ENCODE results near the gene FAM171A1. TPM values are rescaled to one million over a fixed set of nuclear protein-coding genes. Genes with fewer than 3 reads are reported as not detected.
"Not testable (repeated sequence)": the region's sequence is repeated elsewhere in the genome, so short reads cannot be mapped to it uniquely, and the experiment has no call there.

Gene FAM171A1
- total RNA-seq, 1 donor from 2014 or later, result 28.2 TPM

DNA sequence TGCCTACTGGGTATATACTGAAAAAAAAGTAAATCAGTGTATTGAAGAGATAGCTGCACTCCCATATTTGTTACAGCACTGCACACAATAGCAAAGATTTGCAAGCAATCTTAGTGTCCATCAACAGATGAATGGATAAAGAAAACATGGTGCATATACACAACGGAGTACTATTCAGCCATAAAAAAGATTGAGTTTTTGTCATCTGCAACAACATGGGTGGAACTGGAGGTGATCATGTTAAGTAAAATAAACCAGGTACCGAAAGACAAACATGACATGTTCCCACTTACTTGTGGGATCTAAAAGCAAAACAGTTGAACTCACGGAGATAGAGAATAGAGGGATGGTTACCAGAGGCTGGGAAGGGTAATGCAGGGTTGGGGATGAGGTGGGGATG is 34.2 kb upstream of the FAM171A1 start:
- Histone ChIP-seq H3K9ac (no peak overlapping the region), H3K27me3 (no peaks in the 10 kb centered on the region), H2AFZ (replicated peaks) (no peak overlapping the region), H3K4me3 (no peak overlapping the region), H3F3A (ENCODE audit: low read depth) (no peaks in the 10 kb centered on the region), H3K4me2 (no peak overlapping the region), H3K27ac (no peak overlapping the region), H3K4me1 (no peaks in the 10 kb centered on the region), H3K9me3 (ENCODE audit: low read depth) (no peaks in the 10 kb centered on the region), H3K36me3 (no peaks in the 10 kb centered on the region), H4K20me1 (ENCODE audit: low read depth) (no peaks in the 10 kb centered on the region), H3K79me2 (ENCODE audit: low read depth) (no peaks in the 10 kb centered on the region)
- no peak overlapping the region for H3K27ac Mint-ChIP-seq
- peaks cover 6% of the 10 kb centered on the region for H3K27me3 Mint-ChIP-seq (ENCODE audit: insufficient read depth, low read depth)
- no peaks in the 10 kb centered on the region for H3K4me1 Mint-ChIP-seq
- TF ChIP-seq EZH2 (IDR thresholded peaks at IDR 0.05) (no peak), EZH2phosphoT487 (IDR thresholded peaks at IDR 0.05) (no peak)
- TF ChIP-seq, protein P1, sequence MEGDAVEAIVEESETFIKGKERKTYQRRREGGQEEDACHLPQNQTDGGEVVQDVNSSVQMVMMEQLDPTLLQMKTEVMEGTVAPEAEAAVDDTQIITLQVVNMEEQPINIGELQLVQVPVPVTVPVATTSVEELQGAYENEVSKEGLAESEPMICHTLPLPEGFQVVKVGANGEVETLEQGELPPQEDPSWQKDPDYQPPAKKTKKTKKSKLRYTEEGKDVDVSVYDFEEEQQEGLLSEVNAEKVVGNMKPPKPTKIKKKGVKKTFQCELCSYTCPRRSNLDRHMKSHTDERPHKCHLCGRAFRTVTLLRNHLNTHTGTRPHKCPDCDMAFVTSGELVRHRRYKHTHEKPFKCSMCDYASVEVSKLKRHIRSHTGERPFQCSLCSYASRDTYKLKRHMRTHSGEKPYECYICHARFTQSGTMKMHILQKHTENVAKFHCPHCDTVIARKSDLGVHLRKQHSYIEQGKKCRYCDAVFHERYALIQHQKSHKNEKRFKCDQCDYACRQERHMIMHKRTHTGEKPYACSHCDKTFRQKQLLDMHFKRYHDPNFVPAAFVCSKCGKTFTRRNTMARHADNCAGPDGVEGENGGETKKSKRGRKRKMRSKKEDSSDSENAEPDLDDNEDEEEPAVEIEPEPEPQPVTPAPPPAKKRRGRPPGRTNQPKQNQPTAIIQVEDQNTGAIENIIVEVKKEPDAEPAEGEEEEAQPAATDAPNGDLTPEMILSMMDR (IDR thresholded peaks at IDR 0.05), result no peak
- no peak for DNase-seq (ENCODE audit: low spot score)
- H3K9me3 Mint-ChIP-seq, result peaks cover 16% of the 10 kb centered on the region
- H3K4me3 Mint-ChIP-seq, result no peak overlapping the region
- no peaks in the 10 kb centered on the region for H3K36me3 Mint-ChIP-seq

DNA sequence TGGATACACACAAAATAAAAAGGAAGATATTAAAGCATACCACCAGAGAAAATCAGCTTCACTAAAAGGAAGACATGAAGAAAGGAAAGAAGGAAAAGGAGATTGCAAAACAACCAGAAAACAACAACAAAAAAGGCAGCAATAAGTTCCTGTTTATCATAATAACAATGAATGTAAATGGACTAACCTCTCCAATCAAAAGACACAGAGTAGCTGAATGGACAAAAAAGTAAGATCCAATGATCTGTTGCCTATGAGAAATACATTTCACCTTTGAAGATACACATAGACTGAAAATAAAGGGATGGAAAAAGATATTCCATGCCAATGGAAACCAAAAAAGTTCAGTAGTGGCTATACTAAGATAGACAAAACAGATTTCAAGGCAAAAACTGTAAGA is 30.3 kb upstream of the FAM171A1 start:
- H3K4me1 Mint-ChIP-seq, result no peaks in the 10 kb centered on the region
- H3K79me2 ChIP-seq (ENCODE audit: low read depth), result no peaks in the 10 kb centered on the region
- no peaks in the 10 kb centered on the region for H4K20me1 ChIP-seq (ENCODE audit: low read depth)
- H3K9me3 ChIP-seq (ENCODE audit: low read depth), result no peaks in the 10 kb centered on the region
- no peaks in the 10 kb centered on the region for H3K27me3 ChIP-seq
- H3K36me3 Mint-ChIP-seq, result no peaks in the 10 kb centered on the region
- H3K36me3 ChIP-seq, result no peaks in the 10 kb centered on the region
- H3K4me3 Mint-ChIP-seq, result no peak overlapping the region
- peaks cover 7% of the 10 kb centered on the region for H3K27me3 Mint-ChIP-seq (ENCODE audit: insufficient read depth, low read depth)
- no peak overlapping the region for H3K4me2 ChIP-seq
- H3K4me3 ChIP-seq, result no peak overlapping the region
- no peak overlapping the region for H3K27ac ChIP-seq
- no peaks in the 10 kb centered on the region for H3K4me1 ChIP-seq
- no peak for DNase-seq (ENCODE audit: low spot score)
- H3K9me3 Mint-ChIP-seq, result peaks cover 16% of the 10 kb centered on the region
- no peak overlapping the region for H2AFZ ChIP-seq (replicated peaks)
- TF ChIP-seq EZH2 (IDR thresholded peaks at IDR 0.05) (no peak), EZH2phosphoT487 (IDR thresholded peaks at IDR 0.05) (no peak)
- TF ChIP-seq, protein P1 (IDR thresholded peaks at IDR 0.05), result no peak
- no peak overlapping the region for H3K9ac ChIP-seq
- H3K27ac Mint-ChIP-seq, result no peak overlapping the region
- H3F3A ChIP-seq (ENCODE audit: low read depth), result no peaks in the 10 kb centered on the region

- H3K36me3 ChIP-seq; H3K4me3 ChIP-seq; H3K27ac Mint-ChIP-seq; H3K27ac ChIP-seq; H3K79me2 ChIP-seq (ENCODE audit: low read depth); H3K27me3 ChIP-seq; H4K20me1 ChIP-seq (ENCODE audit: low read depth); H3K4me3 Mint-ChIP-seq; H3K4me2 ChIP-seq; H3K4me1 Mint-ChIP-seq; H2AFZ ChIP-seq (replicated peaks); H3K4me1 ChIP-seq; H3F3A ChIP-seq (ENCODE audit: low read depth); H3K36me3 Mint-ChIP-seq; DNase-seq (ENCODE audit: low spot score); H3K9me3 ChIP-seq (ENCODE audit: low read depth); H3K9ac ChIP-seq; H3K27me3 Mint-ChIP-seq (ENCODE audit: insufficient read depth, low read depth): not testable (repeated sequence)
- peaks cover 16% of the 10 kb centered on the region for H3K9me3 Mint-ChIP-seq
Measured at GRCh38 chr10:15400461-15400860, 29.4 kb upstream of the FAM171A1 start.

- H3K9me3 ChIP-seq (ENCODE audit: low read depth), result no peaks in the 10 kb centered on the region
- no peaks in the 10 kb centered on the region for H3K27me3 ChIP-seq
- no peak overlapping the region for H3K9ac ChIP-seq
- H3F3A ChIP-seq (ENCODE audit: low read depth), result no peaks in the 10 kb centered on the region
- Mint-ChIP-seq H3K27me3 (ENCODE audit: insufficient read depth, low read depth) (peaks cover 3% of the 10 kb centered on the region), H3K4me1 (no peaks in the 10 kb centered on the region), H3K36me3 (no peaks in the 10 kb centered on the region), H3K27ac (no peak overlapping the region), H3K4me3 (no peak overlapping the region), H3K9me3 (peaks cover 10% of the 10 kb centered on the region)
- H3K4me2 ChIP-seq, result no peak overlapping the region
- H3K4me3 ChIP-seq, result no peak overlapping the region
- H3K4me1 ChIP-seq, result no peaks in the 10 kb centered on the region
- no peaks in the 10 kb centered on the region for H3K79me2 ChIP-seq (ENCODE audit: low read depth)
- H4K20me1 ChIP-seq (ENCODE audit: low read depth), result no peaks in the 10 kb centered on the region
- no peaks in the 10 kb centered on the region for H3K36me3 ChIP-seq
- no peak for DNase-seq (ENCODE audit: low spot score)
- TF ChIP-seq EZH2phosphoT487 (IDR thresholded peaks at IDR 0.05) (no peak), EZH2 (IDR thresholded peaks at IDR 0.05) (no peak)
- TF ChIP-seq, protein P1 (IDR thresholded peaks at IDR 0.05), result no peak
- no peak overlapping the region for H3K27ac ChIP-seq
- no peak overlapping the region for H2AFZ ChIP-seq (replicated peaks)
Measured at GRCh38 chr10:15399060-15399661, 28.1 kb upstream of the FAM171A1 start.
